ENCODE results near the gene PLCB1. TPM values are rescaled to one million over a fixed set of nuclear protein-coding genes. Genes with fewer than 3 reads are reported as not detected.
"Not testable (repeated sequence)": the region's sequence is repeated elsewhere in the genome, so short reads cannot be mapped to it uniquely, and the experiment has no call there.

PLCB1 gene
- 15.5 and 24.4 TPM in 2 replicates for total RNA-seq

DNA sequence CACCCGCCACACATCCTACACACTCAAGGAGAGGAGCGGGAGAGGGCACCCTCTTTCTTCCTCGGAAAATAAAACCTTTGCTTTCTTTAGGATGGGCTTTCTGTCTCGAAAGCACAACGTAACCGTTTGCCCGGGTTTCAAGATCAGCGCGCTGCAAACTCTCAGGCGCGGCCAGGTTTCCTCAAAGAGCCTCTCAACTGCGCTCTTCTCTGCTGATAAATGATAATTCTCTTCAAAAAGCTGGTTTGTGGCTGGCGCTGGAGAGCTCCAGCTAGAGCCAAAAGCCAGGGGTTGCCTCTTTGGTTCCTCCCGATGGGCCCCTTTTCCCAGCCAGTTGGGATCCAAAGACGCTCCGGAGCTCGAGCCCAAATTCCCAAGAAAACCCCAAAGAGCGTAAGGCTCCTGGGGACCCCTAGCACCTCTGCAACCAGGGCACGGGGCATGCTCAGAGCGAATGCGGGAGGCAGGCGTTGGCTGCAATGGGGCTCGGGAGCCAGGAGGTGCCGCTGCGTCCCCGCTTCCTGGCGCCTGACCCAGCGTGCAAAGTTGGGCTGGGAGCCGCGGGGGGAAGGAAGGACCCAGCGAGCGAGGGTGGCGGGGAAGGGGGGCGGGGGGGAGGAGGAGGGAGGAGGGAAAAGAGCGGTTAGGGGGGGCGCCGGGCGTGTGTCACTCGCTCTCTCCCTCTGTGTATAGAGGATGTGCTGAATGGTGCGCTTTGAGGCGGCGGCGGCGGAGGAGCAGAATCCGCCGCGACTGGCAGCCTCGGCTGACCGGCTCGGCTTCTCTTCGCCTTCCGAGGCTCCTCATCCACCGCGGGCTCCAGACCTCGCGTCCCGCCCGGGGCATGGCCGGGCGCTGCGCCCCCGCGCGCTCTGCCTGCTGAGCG lies at the start of gene PLCB1:
PLCB1 (plus strand) TSS at position 669 of the 886 bp plus-strand sequence. CDS start 386 bp downstream, outside the sequence.
- no peak for DNase-seq (ENCODE audit: extremely low read depth, low read depth, low spot score)

DNA sequence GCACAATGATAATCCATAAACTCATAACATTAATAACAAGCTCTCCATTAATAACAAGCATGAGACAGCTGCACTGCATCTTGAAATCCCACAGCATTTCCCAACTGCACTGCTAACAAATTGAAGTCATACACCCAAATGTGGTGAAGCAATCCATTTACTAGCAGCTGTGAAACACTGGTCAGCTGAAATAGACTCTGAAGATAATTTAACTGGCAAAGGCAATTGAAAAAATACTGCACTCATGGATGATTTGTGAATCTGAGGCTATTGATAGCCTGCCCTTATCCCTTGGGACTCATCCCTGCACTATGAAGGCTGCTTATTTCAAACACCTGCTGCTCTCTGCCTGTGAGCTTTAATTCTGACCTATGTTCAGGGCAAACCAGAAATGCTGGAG lies 49.1 kb upstream of the PLCB1 start:
- DNase-seq (ENCODE audit: extremely low read depth, low read depth, low spot score), result no peak

DNA sequence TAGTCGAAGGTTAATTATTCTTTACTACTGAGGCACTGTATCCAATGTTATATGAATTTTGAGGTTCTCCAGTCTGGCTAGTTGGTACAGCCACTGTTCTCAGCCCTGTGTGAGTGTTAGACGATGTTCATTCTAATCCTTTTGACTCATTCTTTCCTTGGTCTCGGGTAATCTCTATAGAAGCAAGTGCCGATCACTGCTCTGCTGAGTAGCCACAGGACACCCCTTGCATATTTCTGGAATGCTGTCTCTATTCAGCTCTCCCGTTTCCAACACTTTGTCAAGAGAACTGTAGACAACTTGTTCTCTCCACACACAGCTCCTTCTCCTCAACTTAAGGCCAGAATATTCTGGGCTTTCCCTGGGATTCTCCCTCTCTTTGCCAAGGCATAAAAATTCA lies 42.4 kb upstream of the PLCB1 start:
- DNase-seq (ENCODE audit: extremely low read depth, low read depth, low spot score), result no peak

DNA sequence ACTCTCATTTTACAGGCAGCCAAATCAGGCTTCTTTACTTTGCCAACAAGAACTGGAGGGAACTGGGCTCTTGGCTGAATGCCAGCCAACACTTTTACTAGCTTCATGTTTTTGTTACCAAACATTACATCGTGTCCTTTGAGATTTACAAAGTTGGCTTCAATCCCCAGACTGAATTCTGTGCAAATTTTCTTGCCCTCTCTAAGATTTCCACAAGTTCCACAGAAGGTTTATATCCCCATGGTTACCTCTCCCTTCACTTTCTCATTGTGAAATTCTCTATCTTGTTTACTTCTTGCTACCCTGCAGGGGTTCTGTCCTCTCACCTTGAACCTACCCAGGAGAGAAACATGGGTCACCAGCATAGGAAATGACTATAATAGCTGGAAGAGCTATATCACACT lies 37.6 kb upstream of the PLCB1 start:
- no peak for DNase-seq (ENCODE audit: extremely low read depth, low read depth, low spot score)

DNA sequence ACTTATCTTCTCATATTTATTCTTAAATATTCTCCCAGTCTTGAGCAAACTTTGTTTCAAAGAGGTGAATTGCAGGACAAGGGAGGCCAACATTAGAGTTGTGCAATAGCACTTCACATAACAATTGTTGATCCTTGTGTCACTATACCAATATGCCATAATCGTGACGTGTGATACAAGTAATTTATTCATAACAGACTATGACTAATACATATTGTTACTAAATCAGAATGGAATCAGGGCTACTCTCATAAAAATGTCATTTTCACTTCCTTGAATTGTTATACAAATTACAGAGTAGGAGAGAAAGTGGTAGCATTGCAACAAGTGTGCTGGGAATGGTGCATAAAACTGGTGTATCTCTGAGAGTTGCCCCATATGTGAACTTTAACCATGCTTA lies 37.2 kb upstream of the PLCB1 start:
- peak; percentile 89 for DNase-seq (ENCODE audit: extremely low read depth, low read depth, low spot score)

DNA sequence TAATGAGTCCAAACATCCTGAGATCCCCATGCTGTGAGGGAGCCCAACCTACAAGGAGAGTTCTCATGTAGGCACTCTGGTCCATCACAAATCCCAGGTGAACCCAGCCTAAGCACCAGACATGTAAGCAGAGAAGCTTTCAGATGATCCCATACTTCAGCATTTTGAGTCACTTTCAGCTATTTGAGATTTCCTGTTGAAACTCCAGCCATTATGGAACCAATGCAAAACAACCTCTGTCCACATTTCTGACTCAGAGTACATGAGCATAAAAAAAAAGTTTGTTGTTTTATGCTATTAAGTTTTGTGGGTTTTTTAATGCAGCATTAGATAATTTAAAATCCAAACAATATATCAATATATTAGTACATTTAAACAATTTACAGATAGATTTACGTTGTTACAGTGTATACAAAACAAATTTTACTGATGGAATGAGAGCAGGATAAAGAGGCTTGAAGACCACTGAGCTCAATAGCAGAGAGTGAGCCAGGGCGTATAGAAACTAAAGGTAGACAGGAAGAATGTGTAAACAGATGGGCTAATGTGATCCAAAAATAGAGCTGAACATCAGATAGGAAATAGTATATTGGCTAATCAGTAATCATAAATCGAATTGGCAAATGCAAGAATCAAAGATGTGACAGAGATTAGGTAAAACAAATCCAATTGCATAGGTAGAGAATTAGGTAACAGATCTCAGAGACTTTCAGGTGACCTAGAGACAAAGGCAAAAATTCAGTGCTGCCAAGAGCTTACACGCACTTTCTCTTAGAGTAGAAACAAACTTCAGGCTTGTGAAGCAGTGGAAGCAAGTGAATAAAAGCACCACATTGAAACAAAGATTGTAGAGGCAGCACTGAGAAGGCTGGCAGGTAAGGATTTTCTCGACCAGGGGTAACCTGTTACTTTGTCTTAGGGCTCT lies 36.2 kb upstream of the PLCB1 start:
- no peak for DNase-seq (ENCODE audit: extremely low read depth, low read depth, low spot score)

DNA sequence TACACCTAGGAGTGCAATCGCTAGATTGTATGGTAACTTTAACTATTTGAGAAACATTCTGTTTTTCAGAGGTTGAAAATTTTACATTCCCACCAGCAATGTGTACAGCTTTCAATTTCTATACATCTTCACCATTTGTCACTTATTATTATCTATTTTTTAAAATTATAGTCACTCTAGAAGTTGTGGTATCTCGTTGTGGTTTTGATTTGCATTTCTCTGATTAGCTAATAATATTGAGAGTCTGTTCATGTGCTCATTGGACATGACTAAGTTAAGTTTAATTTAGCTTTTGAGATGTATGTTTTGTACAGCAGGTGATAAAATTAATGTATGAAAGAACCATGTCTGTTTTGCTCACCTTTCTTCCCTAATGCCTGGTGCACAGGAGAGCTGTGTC lies 34.8 kb upstream of the PLCB1 start:
- DNase-seq (ENCODE audit: extremely low read depth, low read depth, low spot score), result no peak

DNA sequence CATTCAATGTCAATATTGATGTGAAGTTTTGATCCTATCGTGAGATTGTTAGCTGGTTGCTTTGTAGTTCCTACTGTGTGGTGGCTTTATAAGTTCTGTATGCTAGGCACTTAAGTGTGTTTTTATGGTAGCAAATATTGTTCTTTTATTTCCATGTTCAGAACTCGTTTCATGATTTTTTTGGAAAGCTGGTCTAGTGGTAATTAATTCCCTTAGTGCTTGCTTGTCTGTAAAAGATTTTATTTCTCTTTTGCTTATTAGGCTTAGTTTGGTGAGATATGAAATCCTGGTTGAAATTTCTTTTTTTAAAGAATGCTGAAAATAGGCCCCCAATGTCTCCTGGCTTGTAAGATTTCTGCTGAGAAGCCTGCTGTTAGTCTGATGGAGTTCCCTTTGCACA lies 27.8 kb upstream of the PLCB1 start:
- no peak for DNase-seq (ENCODE audit: extremely low read depth, low read depth, low spot score)

DNA sequence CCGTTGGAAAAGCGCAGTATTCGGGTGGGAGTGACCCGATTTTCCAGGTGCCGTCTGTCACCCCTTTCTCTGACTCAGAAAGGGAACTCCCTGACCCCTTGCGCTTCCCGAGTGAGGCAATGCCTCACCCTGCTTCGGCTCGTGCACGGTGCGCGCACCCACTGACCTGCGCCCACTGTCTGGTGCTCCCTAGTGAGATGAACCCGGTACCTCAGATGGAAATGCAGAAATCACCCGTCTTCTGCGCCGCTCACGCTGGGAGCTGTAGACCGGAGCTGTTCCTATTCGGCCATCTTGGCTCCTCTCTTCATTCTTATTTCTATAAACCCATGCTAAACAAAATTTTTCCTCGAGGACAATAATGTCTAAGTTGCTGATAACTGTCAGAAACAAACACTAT lies 17.5 kb upstream of the PLCB1 start:
- not testable (repeated sequence) for DNase-seq (ENCODE audit: extremely low read depth, low read depth, low spot score)

DNA sequence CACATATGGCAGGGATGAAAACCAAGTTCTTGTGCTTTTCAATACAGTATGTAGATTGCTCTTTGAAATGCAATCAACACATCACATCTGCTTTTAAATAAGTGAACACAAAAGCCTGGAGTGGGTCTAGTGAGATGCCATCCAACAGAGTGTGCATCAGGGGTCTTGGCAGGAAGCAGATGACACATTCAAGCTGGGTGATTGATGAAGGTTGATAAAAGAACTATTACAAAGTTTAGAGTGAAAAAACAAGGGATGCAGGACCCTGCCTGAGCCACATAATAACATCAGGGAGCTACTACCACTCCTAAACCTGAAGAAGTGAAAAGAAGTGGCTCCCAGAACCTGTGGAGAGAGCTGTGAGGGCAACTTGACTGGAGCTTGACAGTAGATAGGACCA lies 16.6 kb upstream of the PLCB1 start:
- DNase-seq (ENCODE audit: extremely low read depth, low read depth, low spot score), result no peak

DNA sequence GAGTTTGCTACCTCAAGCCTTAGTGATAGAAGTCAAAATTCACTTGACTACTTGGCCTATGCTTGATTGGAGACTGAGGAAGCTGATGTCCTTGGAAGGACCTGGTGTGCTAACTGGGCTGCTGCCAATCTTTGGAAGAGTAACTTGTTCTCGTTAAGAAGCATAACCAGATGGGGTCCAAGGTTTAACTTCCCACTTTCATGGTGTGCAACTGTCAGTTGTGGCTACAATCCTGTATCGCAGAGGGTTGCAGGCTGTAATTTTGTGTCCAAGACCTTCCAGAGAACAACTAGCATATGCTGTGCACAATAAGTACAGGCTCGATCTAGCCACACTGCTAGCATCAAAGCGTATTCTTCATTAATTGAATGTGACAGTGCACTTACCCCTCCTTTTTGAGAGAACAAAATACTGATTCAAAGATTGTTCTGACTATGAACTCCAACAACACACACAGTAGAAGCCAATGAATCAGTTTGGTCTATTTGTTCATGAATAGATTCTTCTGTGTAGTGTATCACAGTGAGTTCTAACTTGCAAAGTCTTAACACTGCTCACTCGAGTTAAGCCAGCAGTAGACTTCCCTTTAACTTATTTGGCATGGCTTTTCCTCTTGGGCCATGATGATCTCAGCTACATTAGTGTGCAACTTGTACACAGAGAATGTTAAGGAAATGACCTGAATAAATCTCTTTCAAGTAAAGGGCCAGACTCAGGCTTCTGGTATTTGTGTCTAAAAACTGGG lies 15.8 kb upstream of the PLCB1 start:
- no peak for DNase-seq (ENCODE audit: extremely low read depth, low read depth, low spot score)

DNA sequence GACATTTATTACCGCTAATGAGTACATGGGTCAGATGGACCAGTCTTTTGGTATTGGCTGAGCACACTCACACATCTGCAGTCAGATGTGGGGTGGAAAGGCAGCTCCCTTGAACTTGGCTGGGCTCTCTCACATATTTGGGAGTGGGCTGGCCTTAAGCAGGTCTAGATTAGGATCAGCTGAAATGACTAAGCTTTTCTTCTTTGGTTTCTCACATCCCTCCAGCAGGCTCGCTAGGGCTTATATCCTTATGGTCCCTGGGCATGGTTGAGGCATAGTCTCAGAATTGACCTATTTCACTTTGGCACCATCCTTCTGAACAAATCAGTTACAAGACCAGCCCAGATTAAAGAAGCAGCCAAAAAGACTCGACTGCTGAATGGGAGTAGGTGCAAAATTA lies 14.4 kb upstream of the PLCB1 start:
- DNase-seq (ENCODE audit: extremely low read depth, low read depth, low spot score), result no peak

DNA sequence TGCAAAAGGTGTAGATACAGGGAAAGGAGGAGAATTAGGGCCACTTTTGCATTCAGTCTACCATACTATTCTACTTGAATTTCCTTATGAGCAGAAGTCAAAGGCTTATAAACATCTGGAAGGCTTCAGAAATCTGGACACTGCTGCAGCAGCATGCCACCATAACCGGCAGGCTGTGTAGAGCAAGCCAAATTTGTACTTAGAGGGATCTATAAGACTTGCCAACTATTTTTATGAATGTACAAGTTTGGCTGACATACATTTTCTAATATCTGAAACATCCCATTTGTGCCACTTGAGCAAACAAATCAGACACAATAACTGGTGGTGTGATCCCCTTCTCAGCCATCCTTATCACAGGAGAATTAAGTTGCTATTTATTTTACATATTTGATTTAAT lies 14.0 kb upstream of the PLCB1 start:
- DNase-seq (ENCODE audit: extremely low read depth, low read depth, low spot score), result no peak

DNA sequence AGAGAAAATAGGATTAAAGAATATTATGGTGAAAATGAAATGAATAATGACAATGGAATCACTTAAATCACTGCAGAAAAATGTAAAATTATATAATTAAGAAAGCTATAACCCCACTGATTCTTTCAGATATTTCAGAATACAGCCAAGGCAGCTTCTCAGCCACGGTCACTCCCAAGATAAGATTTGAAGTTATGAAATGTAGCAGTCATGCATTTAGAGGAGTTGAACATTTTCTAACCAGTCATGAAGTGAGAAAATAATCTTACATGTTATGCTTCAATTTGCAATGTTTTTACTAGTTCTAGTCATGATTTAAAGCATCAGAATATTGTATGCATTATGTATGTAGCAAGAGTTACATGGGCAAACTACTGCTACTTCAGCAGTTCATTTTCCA lies 13.3 kb upstream of the PLCB1 start:
- DNase-seq (ENCODE audit: extremely low read depth, low read depth, low spot score), result no peak

DNA sequence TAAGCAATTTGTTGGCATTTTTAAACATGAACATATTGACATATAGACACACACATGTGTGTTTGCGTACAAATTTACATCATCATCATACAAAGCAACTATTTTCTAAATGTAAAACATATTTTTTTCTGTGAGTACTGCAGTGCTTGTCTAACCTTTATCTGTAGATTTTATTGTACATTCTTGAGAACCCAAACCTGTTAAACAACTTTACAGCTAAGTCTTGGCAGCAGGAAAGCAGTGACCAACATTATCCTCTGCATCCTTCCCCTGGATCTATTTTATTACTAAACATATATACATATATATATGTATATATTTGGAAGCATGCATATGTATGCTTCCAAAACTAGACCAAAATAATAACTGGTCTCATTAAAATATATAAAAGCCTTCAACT lies 10.4 kb upstream of the PLCB1 start:
- DNase-seq (ENCODE audit: extremely low read depth, low read depth, low spot score), result no peak

DNA sequence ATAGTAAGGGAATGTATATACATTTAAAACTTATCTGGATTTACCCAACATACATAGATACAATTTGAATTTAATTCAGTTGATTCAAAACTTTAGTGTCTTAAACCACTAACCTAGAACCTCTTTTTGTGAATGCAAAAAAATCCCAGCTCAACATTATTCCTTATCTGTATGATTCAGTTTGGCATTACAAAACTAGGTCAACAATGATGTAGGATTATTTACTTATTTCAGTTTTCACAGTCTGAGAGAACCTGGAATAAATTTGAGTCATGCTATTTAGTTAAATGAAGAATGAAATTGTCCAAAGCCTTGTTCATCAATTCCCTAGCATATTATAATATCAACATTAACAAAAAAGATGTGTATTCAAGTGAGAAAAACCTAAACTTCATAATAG lies 7.4 kb upstream of the PLCB1 start:
- DNase-seq (ENCODE audit: extremely low read depth, low read depth, low spot score), result no peak

DNA sequence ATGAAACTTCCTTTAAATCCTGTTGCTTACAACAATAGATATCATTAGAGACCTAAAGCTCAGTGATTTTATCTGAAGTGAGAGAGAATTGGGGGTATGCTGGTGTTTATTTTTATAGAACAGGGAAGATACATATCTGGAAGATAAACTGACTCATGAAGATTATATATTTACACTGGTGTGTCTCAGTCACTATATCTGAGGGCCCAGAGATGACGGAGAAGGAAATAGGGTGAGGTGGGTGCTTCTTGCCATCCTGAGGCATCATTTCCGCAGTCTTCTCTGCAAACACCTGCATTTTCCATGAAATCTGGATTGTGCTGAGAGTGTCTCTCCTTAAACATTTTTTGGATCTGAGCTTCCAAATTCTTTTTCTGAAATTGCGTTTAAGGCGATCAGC lies 5.9 kb upstream of the PLCB1 start:
- DNase-seq (ENCODE audit: extremely low read depth, low read depth, low spot score), result no peak

DNA sequence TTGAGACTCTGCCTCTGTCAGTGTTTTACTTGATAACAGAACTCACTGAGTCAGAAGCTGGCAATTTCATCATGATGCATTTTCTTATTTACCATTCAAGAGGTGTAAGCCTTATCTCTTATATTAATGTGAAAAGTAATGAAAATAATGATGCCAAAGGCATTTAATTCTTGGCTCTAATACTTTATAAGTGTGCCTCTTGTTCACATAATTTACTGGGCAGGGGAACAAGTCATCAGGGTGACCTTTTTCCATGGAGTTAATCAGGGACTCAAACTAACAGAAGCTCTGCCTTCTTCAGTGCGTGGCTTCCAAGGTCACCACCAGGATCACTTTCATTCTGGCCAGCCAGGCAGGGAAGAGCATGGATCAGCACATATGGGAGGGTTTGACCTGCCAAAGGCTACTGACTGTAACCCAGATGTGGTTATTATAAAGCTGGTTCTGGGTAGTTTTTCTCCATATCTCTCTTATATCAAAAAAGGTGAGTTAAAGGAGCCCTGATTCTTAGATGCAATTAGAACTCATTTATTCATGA lies 5.2 kb upstream of the PLCB1 start:
- no peak for DNase-seq (ENCODE audit: extremely low read depth, low read depth, low spot score)

DNA sequence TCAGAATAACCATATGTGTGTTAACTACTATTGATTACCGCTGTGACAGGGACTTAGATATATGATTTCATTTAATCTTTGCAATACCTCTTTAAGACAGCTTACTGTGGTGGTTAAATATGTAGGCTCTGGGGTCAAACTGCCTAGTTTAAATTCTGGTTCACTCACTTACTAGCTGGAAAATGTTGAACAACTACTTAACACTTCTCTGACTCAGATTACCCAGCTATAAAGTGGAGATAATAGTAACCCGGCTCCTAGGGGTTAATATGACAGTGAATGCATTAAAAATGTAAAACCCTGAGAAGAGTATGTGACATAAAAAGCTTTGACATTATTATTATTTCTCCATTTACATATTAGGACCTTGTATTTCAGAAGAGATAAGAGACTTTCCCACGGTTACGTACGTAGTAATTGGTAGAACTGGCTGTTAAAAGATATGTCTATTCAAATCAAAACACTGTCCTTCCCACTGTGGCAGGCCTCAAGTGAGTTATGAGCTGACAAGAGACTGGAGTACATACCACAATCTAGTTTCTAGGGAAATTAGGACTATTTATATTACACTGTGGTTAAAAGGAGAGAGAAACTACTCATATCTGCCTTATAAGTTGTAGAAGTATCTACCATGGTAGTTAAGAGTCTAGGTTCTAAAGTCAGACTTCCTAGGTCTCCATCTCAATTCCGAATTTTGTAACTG lies 4.4 kb upstream of the PLCB1 start:
- no peak for DNase-seq (ENCODE audit: extremely low read depth, low read depth, low spot score)

Measured in glomerular endothelial cell (primary cell).